H9 (cell line): ENCODE measurements around the gene EHBP1. TPM values are rescaled to one million over a fixed set of nuclear protein-coding genes. Genes with fewer than 3 reads are reported as not detected.

Experiments used
- DNase-seq: peaks from one replicate; pipeline ENCODE4 v3.0.0-alpha.2; 2017
- H2AFZ ChIP-seq: one replicate; pipeline ENCODE4 v1.6.1; 2013; ENCODE audit warnings: mild to moderate bottlenecking, low read length, control low read depth, moderate library complexity
- H2AK5ac ChIP-seq: 2 replicates; pipeline ENCODE4 v1.6.1; 2013; ENCODE audit warnings: low read length, control low read depth, mixed read lengths; ENCODE audit not compliant: insufficient read length
- H2BK120ac ChIP-seq: one replicate; pipeline ENCODE4 v1.6.1; 2013; ENCODE audit warnings: low read depth, mild to moderate bottlenecking, low read length, control low read depth, inconsistent platforms; ENCODE audit not compliant: poor library complexity, severe bottlenecking
- H2BK12ac ChIP-seq: 2 replicates; pipeline ENCODE4 v1.6.1; 2013; ENCODE audit warnings: low read length, control low read depth, mixed read lengths, low read depth; ENCODE audit not compliant: insufficient read length
- H2BK15ac ChIP-seq: 2 replicates; pipeline ENCODE4 v1.6.1; 2013; ENCODE audit warnings: low read depth, low read length, control low read depth
- H2BK20ac ChIP-seq: one replicate; pipeline ENCODE4 v1.6.1; 2013; ENCODE audit warnings: low read depth, mild to moderate bottlenecking, low read length, control low read depth, inconsistent platforms; ENCODE audit not compliant: poor library complexity, severe bottlenecking
- H2BK5ac ChIP-seq: 2 replicates; pipeline ENCODE4 v1.6.1; 2013; ENCODE audit warnings: low read length, control low read depth, mixed read lengths; ENCODE audit not compliant: insufficient read length
- H3K14ac ChIP-seq: 2 replicates; pipeline ENCODE4 v1.6.1; 2013; ENCODE audit warnings: low read length, control low read depth; ENCODE audit not compliant: insufficient read depth
- H3K18ac ChIP-seq: 2 replicates; pipeline ENCODE4 v1.6.1; 2013; ENCODE audit warnings: low read depth, mild to moderate bottlenecking, mixed read lengths, low read length, control low read depth; ENCODE audit not compliant: insufficient read length
- H3K23ac ChIP-seq: 2 replicates; pipeline ENCODE4 v1.6.1; 2013; ENCODE audit warnings: low read length, control low read depth, mixed read lengths, low read depth; ENCODE audit not compliant: insufficient read length
- H3K23me2 ChIP-seq: 2 replicates; pipeline ENCODE4 v1.6.1; 2013; ENCODE audit warnings: low read depth, mild to moderate bottlenecking, mixed read lengths, low read length, control low read depth; ENCODE audit not compliant: insufficient read length, poor library complexity, severe bottlenecking
- H3K27ac ChIP-seq: 2 replicates; pipeline ENCODE4 v1.5.1; 2013; ENCODE audit warnings: low read length, control low read depth, mixed read lengths, low read depth; ENCODE audit not compliant: insufficient read length
- H3K27me3 ChIP-seq: 2 replicates; pipeline ENCODE4 v1.6.1; 2013; ENCODE audit warnings: low read length, control low read depth, inconsistent platforms; ENCODE audit not compliant: insufficient read depth
- H3K4ac ChIP-seq: 2 replicates; pipeline ENCODE4 v1.6.1; 2013; ENCODE audit warnings: low read depth, mild to moderate bottlenecking, control low read depth, inconsistent platforms, low read length, moderate library complexity
- H3K4me1 ChIP-seq: 2 replicates; pipeline ENCODE4 v1.6.1; 2013; ENCODE audit warnings: low read length, control low read depth, inconsistent platforms; ENCODE audit not compliant: insufficient read depth
- H3K4me2 ChIP-seq: 2 replicates; pipeline ENCODE4 v1.6.1; 2013; ENCODE audit warnings: low read length, control low read depth, mixed read lengths; ENCODE audit not compliant: insufficient read length, insufficient read depth
- H3K56ac ChIP-seq: 2 replicates; pipeline ENCODE4 v1.6.1; 2013; ENCODE audit warnings: low read depth, mild to moderate bottlenecking, mixed read lengths, low read length, control low read depth; ENCODE audit not compliant: insufficient read length
- H3K79me1 ChIP-seq: 2 replicates; pipeline ENCODE4 v1.6.1; 2013; ENCODE audit warnings: low read depth, mild to moderate bottlenecking, moderate library complexity, low read length, control low read depth, inconsistent platforms; ENCODE audit not compliant: insufficient read depth, poor library complexity, severe bottlenecking
- H3K79me2 ChIP-seq: 2 replicates; pipeline ENCODE4 v1.6.1; 2013; ENCODE audit warnings: low read length, control low read depth, inconsistent platforms; ENCODE audit not compliant: insufficient read depth
- H3K9ac ChIP-seq: 2 replicates; pipeline ENCODE4 v1.6.1; 2013; ENCODE audit warnings: low read length, control low read depth, mixed read lengths; ENCODE audit not compliant: insufficient read length; ENCODE audit errors: extremely low read depth
- H3K9me3 ChIP-seq: one replicate; pipeline ENCODE4 v1.6.1; 2013; ENCODE audit warnings: low read depth, low read length, inconsistent platforms; ENCODE audit not compliant: control insufficient read depth
- H3T11ph ChIP-seq: one replicate; pipeline ENCODE4 v1.6.1; 2013; ENCODE audit warnings: mild to moderate bottlenecking, low read length, control low read depth, inconsistent platforms
- H4K20me1 ChIP-seq: one replicate; pipeline ENCODE4 v1.6.1; 2013; ENCODE audit not compliant: control insufficient read depth, insufficient read length, insufficient read depth
- H4K5ac ChIP-seq: 2 replicates; pipeline ENCODE4 v1.6.1; 2013; ENCODE audit warnings: low read depth, mild to moderate bottlenecking, mixed read lengths, low read length, control low read depth; ENCODE audit not compliant: insufficient read length
- H4K8ac ChIP-seq: replicated peaks from 2 replicates; pipeline ENCODE4 v1.6.1; 2013; ENCODE audit warnings: low read length, control low read depth, mixed read lengths, low read depth; ENCODE audit not compliant: insufficient read length
- H4K91ac ChIP-seq: 2 replicates; pipeline ENCODE4 v1.6.1; 2013; ENCODE audit warnings: low read depth, mild to moderate bottlenecking, moderate library complexity, mixed read lengths, low read length, control low read depth; ENCODE audit not compliant: insufficient read length
- H3K27ac Mint-ChIP-seq, 3 experiments: 2 replicates in 2 of 3; 3 replicates in 1 of 3; pipeline ENCODE4 v1.8.0; 2020 to 2021; ENCODE audit warnings: mixed read lengths in 3 of 3, mild to moderate bottlenecking in 1 of 3, moderate library complexity in 1 of 3
- H3K27me3 Mint-ChIP-seq: 2 replicates; pipeline ENCODE4 v1.8.0; 2021; ENCODE audit warnings: low read depth, mild to moderate bottlenecking, moderate library complexity, mixed read lengths
- H3K36me3 Mint-ChIP-seq, 3 experiments: 2 replicates in 2 of 3; 3 replicates in 1 of 3; pipeline ENCODE4 v1.8.0; 2020 to 2021; ENCODE audit warnings: low read depth in 3 of 3, mixed read lengths in 3 of 3; ENCODE audit not compliant: insufficient read depth in 1 of 3
- H3K4me1 Mint-ChIP-seq, 2 experiments: 2 replicates each; pipeline ENCODE4 v1.8.0; 2020; ENCODE audit warnings: mixed read lengths in 2 of 2
- H3K4me3 Mint-ChIP-seq, 2 experiments: 2 replicates in 1 of 2; 3 replicates in 1 of 2; pipeline ENCODE4 v1.8.0; 2020 to 2021; ENCODE audit warnings: mild to moderate bottlenecking in 2 of 2, mixed read lengths in 2 of 2, moderate library complexity in 1 of 2
- H3K9me3 Mint-ChIP-seq, 2 experiments: 2 replicates in 1 of 2; 3 replicates in 1 of 2; pipeline ENCODE4 v1.8.0; 2020; ENCODE audit warnings: mild to moderate bottlenecking in 2 of 2, mixed read lengths in 2 of 2, moderate library complexity in 1 of 2
- CTCF ChIP-seq: fragments of 200-600 bp; sonication (generic); conservative IDR thresholded peaks from 3 replicates; pipeline ENCODE4 v1.8.0; 2021; ENCODE audit warnings: antibody characterized with exemption, mild to moderate bottlenecking
- total RNA-seq: library from RNA; stranded (reverse); gene quantifications from 2 replicates; pipeline ENCODE4 v1.2.1, GENCODE V29; 2021

EHBP1 gene
- total RNA-seq, 1 experiment from 2014 or later = 35.6 TPM

DNA sequence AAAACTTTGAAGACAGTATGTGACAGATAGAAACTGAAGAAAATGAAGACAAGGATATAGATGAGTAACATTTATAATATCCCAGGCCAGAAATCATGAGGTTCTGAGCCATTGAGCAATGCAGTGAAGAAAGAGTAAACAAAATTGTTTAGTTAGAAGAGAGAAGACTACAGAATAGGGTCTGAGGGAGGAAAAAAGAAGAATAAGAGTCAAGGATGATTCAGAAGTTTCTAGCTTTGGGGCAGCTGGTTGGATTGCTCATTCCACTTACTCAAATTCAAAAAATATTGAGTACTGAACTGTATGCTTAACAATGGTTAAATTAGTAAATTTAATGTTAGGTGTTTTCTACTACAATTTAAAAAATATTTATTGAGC is 190.1 kb downstream of the EHBP1 start:
- H3K4me3 Mint-ChIP-seq = no peak overlapping the region
- H3K79me2 ChIP-seq = no peaks in the 10 kb centered on the region

More for the DNA sequence above, 190.1 kb downstream of the EHBP1 start:
- no peaks in the 10 kb centered on the region for H4K20me1 ChIP-seq
- no peaks in the 10 kb centered on the region for H3K27me3 Mint-ChIP-seq
- no peak overlapping the region for H3K18ac ChIP-seq
- H3K27ac Mint-ChIP-seq = no peak overlapping the region
- no peaks in the 10 kb centered on the region for H3K79me1 ChIP-seq
- no peak overlapping the region for H2BK5ac ChIP-seq
- H2BK15ac ChIP-seq = no peak overlapping the region
- H3K27ac ChIP-seq = no peak overlapping the region
- H3K27me3 ChIP-seq = no peaks in the 10 kb centered on the region
- no peaks in the 10 kb centered on the region for H3K4me1 ChIP-seq
- no peak for DNase-seq
- H3K14ac ChIP-seq = no peak overlapping the region
- no peaks in the 10 kb centered on the region for H3K36me3 Mint-ChIP-seq
- no peaks in the 10 kb centered on the region for H3K23me2 ChIP-seq
- no peak overlapping the region for H2BK120ac ChIP-seq
- H2BK12ac ChIP-seq = no peak overlapping the region
- no peak overlapping the region for H3T11ph ChIP-seq
- no peak overlapping the region for H4K91ac ChIP-seq
- no peak overlapping the region for H3K4ac ChIP-seq
- H3K23ac ChIP-seq = no peak overlapping the region
- H2AFZ ChIP-seq = no peak overlapping the region
- no peak overlapping the region for H4K8ac ChIP-seq
- H4K5ac ChIP-seq = no peak overlapping the region
- H2BK20ac ChIP-seq = no peak overlapping the region
- no peak overlapping the region for H3K56ac ChIP-seq
- no peaks in the 10 kb centered on the region for H3K9me3 Mint-ChIP-seq
- peaks cover 0 to 2% of the 10 kb centered on the region in 2 experiments; a peak in 1 of 4 replicates for H3K4me1 Mint-ChIP-seq
- no peak overlapping the region for H3K4me2 ChIP-seq
- TF ChIP-seq CTCF = no peak
- no peak overlapping the region for H3K9ac ChIP-seq
- no peaks in the 10 kb centered on the region for H3K9me3 ChIP-seq
- no peak overlapping the region for H2AK5ac ChIP-seq
